ENCODE measurements around the gene POLR1A. TPM values are rescaled to one million over a fixed set of nuclear protein-coding genes. Genes with fewer than 3 reads are reported as not detected.

Gene POLR1A
- polyA plus RNA-seq, 2 of the 4 experiments (the other 2 are of a cell fraction) = 22.8 to 55.7 TPM

- ChIA-PET POLR2A (no interaction called here), CTCF (interaction anchor here (1.4 to 23.1 kb wide), 6 partner anchors 9 to 273 kb away, joined by 3 to 766 read pairs (median 13); no protein-coding TSS in a partner anchor)
- H3K4me2 ChIP-seq = no peak overlapping the region
- ATAC-seq (no peak), DNase-seq (ENCODE audit: low read depth in 1 of 2, low spot score in 1 of 2) (no peak), FAIRE-seq (no peak)
- TF ChIP-seq CBX2 (IDR thresholded peaks at IDR 0.05; ENCODE audit: borderline replicate concordance, low read depth) (no peak), FOXS1 (CRISPR knock-in tag; IDR thresholded peaks at IDR 0.05) (no peak), TFCP2L1 (CRISPR knock-in tag; IDR thresholded peaks at IDR 0.05) (no peak), RAD21 (conservative IDR thresholded peaks at IDR 0.05 in 1 of 2, IDR thresholded peaks at IDR 0.05 in 1 of 2) (no peak), CEBPB (IDR thresholded peaks at IDR 0.05) (no peak), EHMT2 (IDR thresholded peaks at IDR 0.05; ENCODE audit: low read depth) (no peak)
- TF ChIP-seq, protein P1, sequence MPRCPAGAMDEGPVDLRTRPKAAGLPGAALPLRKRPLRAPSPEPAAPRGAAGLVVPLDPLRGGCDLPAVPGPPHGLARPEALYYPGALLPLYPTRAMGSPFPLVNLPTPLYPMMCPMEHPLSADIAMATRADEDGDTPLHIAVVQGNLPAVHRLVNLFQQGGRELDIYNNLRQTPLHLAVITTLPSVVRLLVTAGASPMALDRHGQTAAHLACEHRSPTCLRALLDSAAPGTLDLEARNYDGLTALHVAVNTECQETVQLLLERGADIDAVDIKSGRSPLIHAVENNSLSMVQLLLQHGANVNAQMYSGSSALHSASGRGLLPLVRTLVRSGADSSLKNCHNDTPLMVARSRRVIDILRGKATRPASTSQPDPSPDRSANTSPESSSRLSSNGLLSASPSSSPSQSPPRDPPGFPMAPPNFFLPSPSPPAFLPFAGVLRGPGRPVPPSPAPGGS (IDR thresholded peaks at IDR 0.05) = no peak
- TF ChIP-seq, protein P2, sequence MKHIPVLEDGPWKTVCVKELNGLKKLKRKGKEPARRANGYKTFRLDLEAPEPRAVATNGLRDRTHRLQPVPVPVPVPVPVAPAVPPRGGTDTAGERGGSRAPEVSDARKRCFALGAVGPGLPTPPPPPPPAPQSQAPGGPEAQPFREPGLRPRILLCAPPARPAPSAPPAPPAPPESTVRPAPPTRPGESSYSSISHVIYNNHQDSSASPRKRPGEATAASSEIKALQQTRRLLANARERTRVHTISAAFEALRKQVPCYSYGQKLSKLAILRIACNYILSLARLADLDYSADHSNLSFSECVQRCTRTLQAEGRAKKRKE (CRISPR knock-in tag; IDR thresholded peaks at IDR 0.05; ENCODE audit: low read depth) = no peak
- 92% methylated on average over 3 of the region's 3 CpGs for WGBS (ENCODE audit: missing lambda C conversion rate)
- H3K9me3 ChIP-seq = no peaks in the 10 kb centered on the region
- no peaks in the 10 kb centered on the region for H3K4me1 ChIP-seq
- H3K27ac ChIP-seq = no peak overlapping the region
- no peak overlapping the region for H3K4me3 ChIP-seq
Observed at GRCh38 chr2:86097114-86097896, 8.4 kb downstream of the POLR1A start.

- H3K4me2 ChIP-seq = no peak overlapping the region
- no peak overlapping the region for H3K27ac ChIP-seq
- ATAC-seq = no peak
- no peak for DNase-seq (ENCODE audit: low read depth in 1 of 2, low spot score in 1 of 2)
- TF ChIP-seq JUNB (IDR thresholded peaks at IDR 0.05) = no peak
- no peak for FAIRE-seq
- H3K4me1 ChIP-seq = no peaks in the 10 kb centered on the region
- ChIA-PET POLR2A (no interaction called here), CTCF (interaction anchor here (0.9 to 23.1 kb wide), 3 partner anchors 15 to 270 kb away, joined by 3 to 766 read pairs (median 116); no protein-coding TSS in a partner anchor)
- no peak overlapping the region for H3K4me3 ChIP-seq
- WGBS (ENCODE audit: missing lambda C conversion rate) = 65% methylated on average over 1 of the region's 1 CpG
- no peaks in the 10 kb centered on the region for H3K9me3 ChIP-seq
Observed at GRCh38 chr2:86094229-86094628, 11.5 kb downstream of the POLR1A start.

DNA sequence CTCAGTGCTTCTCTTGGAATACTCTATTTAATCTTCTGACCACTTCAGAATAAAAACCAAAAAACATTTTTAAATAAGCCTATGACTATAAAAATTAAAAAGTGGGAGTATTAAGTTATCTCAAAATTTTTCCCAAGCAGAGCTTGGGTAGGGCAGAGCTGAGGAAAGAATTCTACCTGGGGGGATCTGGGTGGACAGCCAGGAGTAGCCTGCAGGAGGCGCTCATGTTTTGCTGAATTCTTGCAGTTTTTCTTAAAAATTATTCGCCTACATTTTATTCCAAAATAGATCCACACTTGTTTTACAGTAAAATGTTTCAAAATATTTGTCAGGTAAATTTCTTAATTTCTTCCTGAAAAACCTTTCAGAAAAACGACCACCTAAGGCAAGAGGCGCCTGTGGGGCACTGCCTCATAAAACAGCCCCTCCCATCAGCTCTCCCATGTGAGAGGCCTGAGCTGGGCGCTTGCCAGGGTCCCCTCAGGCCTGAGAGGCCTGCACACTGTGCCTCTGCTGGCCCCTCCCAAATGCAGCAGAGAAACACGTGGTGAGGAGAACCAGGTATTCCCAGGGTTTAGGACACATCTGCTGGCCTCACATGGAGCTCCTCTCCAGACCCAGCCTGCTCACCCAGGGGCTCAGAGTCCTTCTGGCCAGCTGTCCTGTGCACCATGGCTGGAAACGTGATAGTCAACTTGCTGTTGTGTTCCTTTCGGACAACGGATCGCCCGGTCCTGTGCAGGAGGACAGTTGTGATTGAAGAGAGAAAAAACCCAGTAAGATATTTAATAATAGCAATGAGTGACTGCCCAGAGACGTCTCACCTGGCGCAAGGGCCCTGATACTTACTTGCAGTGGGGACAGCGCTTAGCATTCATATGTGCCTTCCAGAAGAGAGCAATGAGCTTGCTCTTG lies 17.5 kb downstream of the POLR1A start:
- no peak overlapping the region for H3K4me3 ChIP-seq
- TF ChIP-seq EP300 (IDR thresholded peaks at IDR 0.05) = no peak
- TF ChIP-seq RAD21 (conservative IDR thresholded peaks at IDR 0.05 in 1 of 2, IDR thresholded peaks at IDR 0.05 in 1 of 2) = 0 out of 5 replicates have a peak, but pooled peaks of 1 of the 2 experiments have one; percentile 13
- TF ChIP-seq CBX8 (IDR thresholded peaks at IDR 0.05) = no peak
- no peak for TF ChIP-seq ZFP36 (IDR thresholded peaks at IDR 0.05; ENCODE audit: borderline replicate concordance, partially characterized antibody)
- TF ChIP-seq, protein P3, sequence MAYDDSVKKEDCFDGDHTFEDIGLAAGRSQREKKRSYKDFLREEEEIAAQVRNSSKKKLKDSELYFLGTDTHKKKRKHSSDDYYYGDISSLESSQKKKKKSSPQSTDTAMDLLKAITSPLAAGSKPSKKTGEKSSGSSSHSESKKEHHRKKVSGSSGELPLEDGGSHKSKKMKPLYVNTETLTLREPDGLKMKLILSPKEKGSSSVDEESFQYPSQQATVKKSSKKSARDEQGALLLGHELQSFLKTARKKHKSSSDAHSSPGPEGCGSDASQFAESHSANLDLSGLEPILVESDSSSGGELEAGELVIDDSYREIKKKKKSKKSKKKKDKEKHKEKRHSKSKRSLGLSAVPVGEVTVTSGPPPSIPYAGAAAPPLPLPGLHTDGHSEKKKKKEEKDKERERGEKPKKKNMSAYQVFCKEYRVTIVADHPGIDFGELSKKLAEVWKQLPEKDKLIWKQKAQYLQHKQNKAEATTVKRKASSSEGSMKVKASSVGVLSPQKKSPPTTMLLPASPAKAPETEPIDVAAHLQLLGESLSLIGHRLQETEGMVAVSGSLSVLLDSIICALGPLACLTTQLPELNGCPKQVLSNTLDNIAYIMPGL (CRISPR knock-in tag; IDR thresholded peaks at IDR 0.05; ENCODE audit: borderline replicate concordance) = no peak
- TF ChIP-seq CTCF (IDR thresholded peaks at IDR 0.05) = peak; percentile 60
- TF ChIP-seq SMC3 (IDR thresholded peaks at IDR 0.05) = 0 out of 3 replicates have a peak, but pooled peaks have one; percentile 9
- ATAC-seq (peak in 1 of 2 experiments; percentile 52; a peak in 2 of 6 replicates), DNase-seq (ENCODE audit: low read depth in 1 of 2, low spot score in 1 of 2) (peak in 1 of 2 experiments; percentile 43), FAIRE-seq (no peak)
- no peak overlapping the region for H3K27ac ChIP-seq
- H3K4me2 ChIP-seq = no peak overlapping the region
- H3K4me1 ChIP-seq = peaks cover under 1% of the 10 kb centered on the region; the same call in 1 of the 3 replicates
- ChIA-PET POLR2A (interaction anchor here (0.6 to 1.6 kb wide), 3 partner anchors 18 to 40 kb away, joined by 4 to 5 read pairs (median 5); partner anchors contain the start of genes POLR1A and PTCD3), CTCF (interaction anchor here (0.7 to 23.1 kb wide), 17 partner anchors 9 to 435 kb away, joined by 3 to 766 read pairs (median 4); partner anchors contain the start of genes POLR1A, PTCD3 and ST3GAL5)
- H3K9me3 ChIP-seq = no peaks in the 10 kb centered on the region
- 86% methylated on average over 14 of the region's 14 CpGs for WGBS (ENCODE audit: missing lambda C conversion rate)

Measured in A549 (cell line).